Measurements from ENCODE around the gene GP5. TPM values are rescaled to one million over a fixed set of nuclear protein-coding genes. Genes with fewer than 3 reads are reported as not detected.

Gene GP5
- total RNA-seq, 4 donors from 2014 or later = not detected

- peaks cover 0 to 10% of the 10 kb centered on the region in 2 donors for H3K27me3 ChIP-seq
- H3K9me3 ChIP-seq = no peaks in the 10 kb centered on the region
- WGBS, 2 donors = 74 to 78% methylated on average over 10 of the region's 10 CpGs
- no peak overlapping the region for H3K4me3 ChIP-seq
- no peak overlapping the region for H3K27ac ChIP-seq
- no peak for DNase-seq (ENCODE audit: low spot score in 2 of 2)
- TF ChIP-seq POLR2A (IDR thresholded peaks at IDR 0.05) = no peak
- TF ChIP-seq CTCF (IDR thresholded peaks at IDR 0.05) = no peak
- TF ChIP-seq EP300 (IDR thresholded peaks at IDR 0.05) = no peak
- H3K36me3 ChIP-seq = no peaks in the 10 kb centered on the region
- H3K4me1 ChIP-seq = peaks cover 0 to 5% (median 0%) of the 10 kb centered on the region in 4 donors
Observed at GRCh38 chr3:194376241-194376560, 22.9 kb downstream of the GP5 start.

GRCh38 chr3:194375473-194376240, 23.4 kb downstream of the GP5 start:
- no peak overlapping the region for H3K4me3 ChIP-seq
- no peaks in the 10 kb centered on the region for H3K9me3 ChIP-seq
- peaks cover 0 to 5% (median 0%) of the 10 kb centered on the region in 4 donors for H3K4me1 ChIP-seq
- 54 to 57% methylated on average over 15 of the region's 15 CpGs for WGBS, 2 donors
- DNase-seq (ENCODE audit: low spot score in 2 of 2) = no peak
- H3K27me3 ChIP-seq = peaks cover 0 to 10% of the 10 kb centered on the region in 2 donors
- H3K27ac ChIP-seq = no peak overlapping the region
- TF ChIP-seq POLR2A (IDR thresholded peaks at IDR 0.05) = no peak
- no peak for TF ChIP-seq EP300 (IDR thresholded peaks at IDR 0.05)
- H3K36me3 ChIP-seq = no peaks in the 10 kb centered on the region

GRCh38 chr3:194374935-194375334, 24.1 kb downstream of the GP5 start:
- H3K27me3 ChIP-seq = peaks cover 0 to 10% of the 10 kb centered on the region in 2 donors
- WGBS, 2 donors = 48 to 56% methylated on average over 10 of the region's 10 CpGs
- no peaks in the 10 kb centered on the region for H3K36me3 ChIP-seq
- no peak overlapping the region for H3K27ac ChIP-seq
- no peak overlapping the region for H3K4me3 ChIP-seq
- no peak for DNase-seq (ENCODE audit: low spot score in 2 of 2)
- no peaks in the 10 kb centered on the region for H3K9me3 ChIP-seq
- peaks cover 0 to 12% (median 0%) of the 10 kb centered on the region in 4 donors for H3K4me1 ChIP-seq
- TF ChIP-seq POLR2A (IDR thresholded peaks at IDR 0.05) (no peak), CTCF (IDR thresholded peaks at IDR 0.05) (no peak), EP300 (IDR thresholded peaks at IDR 0.05) (no peak)

GRCh38 chr3:194373899-194374298, 25.2 kb downstream of the GP5 start:
- H3K27me3 ChIP-seq = peaks cover 0 to 10% of the 10 kb centered on the region in 2 donors
- WGBS, 2 donors = 68 to 69% methylated on average over 8 of the region's 8 CpGs
- DNase-seq (ENCODE audit: low spot score in 2 of 2) = no peak
- H3K4me1 ChIP-seq = peaks cover 0 to 21% (median 0%) of the 10 kb centered on the region in 4 donors
- H3K27ac ChIP-seq = no peak overlapping the region
- no peak for TF ChIP-seq POLR2A (IDR thresholded peaks at IDR 0.05)
- no peak for TF ChIP-seq CTCF (IDR thresholded peaks at IDR 0.05)
- no peak for TF ChIP-seq EP300 (IDR thresholded peaks at IDR 0.05)
- no peak overlapping the region for H3K4me3 ChIP-seq
- no peaks in the 10 kb centered on the region for H3K36me3 ChIP-seq
- no peaks in the 10 kb centered on the region for H3K9me3 ChIP-seq

GRCh38 chr3:194373028-194373427, 26.0 kb downstream of the GP5 start:
- Histone ChIP-seq H3K36me3 (no peaks in the 10 kb centered on the region), H3K27me3 (peaks cover 0 to 5% of the 10 kb centered on the region in 2 donors), H3K4me1 (peaks cover 0 to 21% (median 0%) of the 10 kb centered on the region in 4 donors), H3K9me3 (no peaks in the 10 kb centered on the region), H3K27ac (no peak overlapping the region), H3K4me3 (no peak overlapping the region)
- WGBS, 2 donors = 81 to 86% methylated on average over 14 of the region's 14 CpGs
- no peak for DNase-seq (ENCODE audit: low spot score in 2 of 2)
- TF ChIP-seq POLR2A (IDR thresholded peaks at IDR 0.05) (no peak), CTCF (IDR thresholded peaks at IDR 0.05) (no peak), EP300 (IDR thresholded peaks at IDR 0.05) (no peak)
